HL-60/S4 (cell line): Measurements from ENCODE around the gene EFS.
"Not testable (repeated sequence)": the region's sequence is repeated elsewhere in the genome, so short reads cannot be mapped to it uniquely, and the experiment has no call there.

Source experiments
- in situ Hi-C: fragments of 300-500 bp; cut with MboI; formaldehyde crosslinking; loops from 2 replicates; pipeline ENCODE4 v1.14.3; 2022; ENCODE audit warnings: low sequenced_read_pairs

The EFS gene

DNA sequence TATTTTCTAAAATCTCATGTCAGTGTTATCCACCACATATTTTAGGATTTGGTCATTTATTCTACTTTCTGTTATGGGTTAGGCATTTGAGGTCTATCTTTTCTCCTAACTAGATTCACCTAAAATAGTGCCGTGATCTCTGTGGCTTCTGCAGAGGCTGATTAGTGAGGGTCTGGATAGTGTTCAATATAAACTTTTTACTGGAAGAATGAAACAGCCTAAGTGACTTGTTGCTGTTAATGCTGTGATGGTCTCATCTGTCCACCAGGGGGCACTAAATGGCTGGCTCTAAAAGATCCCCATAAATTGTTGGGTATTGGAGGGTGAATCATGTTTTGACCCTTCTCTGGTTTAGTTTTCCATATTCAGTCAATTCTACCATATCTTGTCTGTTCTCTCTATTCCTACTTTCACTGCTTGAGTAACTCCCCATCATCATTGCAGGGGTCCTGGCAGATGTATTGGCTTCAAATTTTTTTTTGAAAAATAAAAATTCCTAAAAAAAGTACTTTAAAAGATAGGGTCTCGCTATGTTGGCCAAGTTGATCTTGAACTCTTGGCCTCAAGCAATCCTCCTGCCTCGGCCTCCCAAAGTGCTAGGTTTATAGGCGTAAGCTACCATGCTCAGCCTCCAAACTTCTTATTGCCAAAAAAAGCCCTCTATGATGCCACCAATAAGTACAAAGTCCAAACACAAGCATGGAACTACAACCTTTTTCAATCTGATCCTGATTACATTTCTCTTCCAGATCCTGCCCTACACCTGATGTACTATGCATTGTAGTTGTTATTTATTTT is 36.8 kb downstream of the EFS start:
- in situ Hi-C loops = no loop called here

DNA sequence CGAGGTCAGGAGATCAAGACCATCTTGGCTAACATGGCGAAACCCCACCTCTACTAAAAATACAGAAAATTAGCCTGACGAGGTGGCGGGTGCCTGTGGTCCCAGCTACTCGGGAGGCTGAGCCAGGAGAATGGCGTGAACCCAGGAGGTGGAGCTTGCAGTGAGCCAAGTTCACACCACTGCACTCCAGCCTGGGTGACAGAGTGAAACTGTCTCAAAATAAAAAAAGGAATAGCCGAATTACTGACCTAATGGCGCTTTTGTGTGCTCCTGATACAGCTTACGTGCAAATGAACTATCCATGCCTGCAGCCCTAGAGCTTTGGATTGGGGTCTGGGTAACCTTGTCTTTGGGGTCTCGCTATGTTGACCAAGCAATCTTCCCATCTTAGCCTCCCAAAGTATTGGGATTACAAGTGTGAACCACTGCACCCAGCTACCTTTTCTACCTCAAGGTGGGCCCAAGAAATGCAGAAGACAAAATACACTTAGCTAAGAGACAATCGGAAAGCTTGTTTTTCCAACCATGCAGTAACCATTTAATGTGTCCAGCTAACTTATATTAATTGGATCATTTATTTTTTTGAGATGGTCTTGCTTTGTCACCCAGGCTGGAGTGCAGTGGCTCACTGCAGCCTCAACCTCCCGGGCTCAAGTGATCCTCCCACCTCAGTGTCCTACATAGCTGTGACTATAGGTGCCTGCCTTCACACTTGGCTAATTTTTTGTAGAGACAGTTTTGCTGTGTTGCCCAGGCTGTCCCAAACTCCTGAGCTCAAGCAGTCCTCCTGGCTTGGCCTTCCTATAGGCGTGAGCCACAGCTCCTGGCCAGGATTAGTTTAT is 38.3 kb downstream of the EFS start:
- in situ Hi-C loops = no loop called here

DNA sequence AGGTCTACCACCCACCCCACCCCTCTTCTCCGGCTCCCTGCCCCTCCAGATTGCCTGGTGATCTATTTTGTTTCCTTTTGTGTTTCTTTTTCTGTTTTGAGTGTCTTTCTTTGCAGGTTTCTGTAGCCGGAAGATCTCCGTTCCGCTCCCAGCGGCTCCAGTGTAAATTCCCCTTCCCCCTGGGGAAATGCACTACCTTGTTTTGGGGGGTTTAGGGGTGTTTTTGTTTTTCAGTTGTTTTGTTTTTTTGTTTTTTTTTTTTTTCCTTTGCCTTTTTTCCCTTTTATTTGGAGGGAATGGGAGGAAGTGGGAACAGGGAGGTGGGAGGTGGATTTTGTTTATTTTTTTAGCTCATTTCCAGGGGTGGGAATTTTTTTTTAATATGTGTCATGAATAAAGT is 39.2 kb downstream of the EFS start:
- in situ Hi-C loops = not testable (repeated sequence)

DNA sequence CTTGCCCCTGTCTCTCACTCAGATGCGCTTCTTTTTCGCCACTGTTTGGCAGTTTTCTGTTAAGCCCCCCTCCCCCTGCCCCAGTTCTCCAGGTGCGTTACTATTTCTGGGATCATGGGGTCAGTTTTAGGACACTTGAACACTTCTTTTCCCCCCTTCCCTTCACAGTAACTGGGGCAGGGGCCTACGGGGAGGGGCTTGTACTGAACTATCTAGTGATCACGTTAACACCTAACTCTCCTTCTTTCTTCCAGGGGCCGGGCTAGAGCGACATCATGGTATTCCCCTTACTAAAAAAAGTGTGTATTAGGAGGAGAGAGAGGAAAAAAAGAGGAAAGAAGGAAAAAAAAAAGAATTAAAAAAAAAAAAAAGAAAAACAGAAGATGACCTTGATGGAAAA is 40.0 kb downstream of the EFS start:
- in situ Hi-C loops = no loop called here

DNA sequence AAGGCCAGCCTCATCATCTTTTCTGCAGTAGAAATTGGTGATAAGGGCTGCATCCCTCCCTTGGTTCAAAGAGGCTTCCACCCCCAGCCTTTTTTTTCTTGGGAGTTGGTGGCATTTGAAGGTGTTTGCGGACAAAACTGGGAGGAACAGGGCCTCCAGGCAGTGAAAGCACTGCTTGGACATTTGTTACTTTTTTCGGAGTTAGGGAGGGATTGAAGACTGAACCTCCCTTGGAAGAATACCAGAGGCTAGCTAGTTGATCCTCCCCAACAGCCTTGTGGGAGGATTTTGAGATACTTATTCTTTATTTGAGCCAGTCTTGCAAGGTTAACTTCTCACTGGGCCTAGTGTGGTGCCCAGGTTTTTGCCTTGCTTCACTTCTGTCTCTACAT is 40.5 kb downstream of the EFS start:
- in situ Hi-C loops = no loop called here

DNA sequence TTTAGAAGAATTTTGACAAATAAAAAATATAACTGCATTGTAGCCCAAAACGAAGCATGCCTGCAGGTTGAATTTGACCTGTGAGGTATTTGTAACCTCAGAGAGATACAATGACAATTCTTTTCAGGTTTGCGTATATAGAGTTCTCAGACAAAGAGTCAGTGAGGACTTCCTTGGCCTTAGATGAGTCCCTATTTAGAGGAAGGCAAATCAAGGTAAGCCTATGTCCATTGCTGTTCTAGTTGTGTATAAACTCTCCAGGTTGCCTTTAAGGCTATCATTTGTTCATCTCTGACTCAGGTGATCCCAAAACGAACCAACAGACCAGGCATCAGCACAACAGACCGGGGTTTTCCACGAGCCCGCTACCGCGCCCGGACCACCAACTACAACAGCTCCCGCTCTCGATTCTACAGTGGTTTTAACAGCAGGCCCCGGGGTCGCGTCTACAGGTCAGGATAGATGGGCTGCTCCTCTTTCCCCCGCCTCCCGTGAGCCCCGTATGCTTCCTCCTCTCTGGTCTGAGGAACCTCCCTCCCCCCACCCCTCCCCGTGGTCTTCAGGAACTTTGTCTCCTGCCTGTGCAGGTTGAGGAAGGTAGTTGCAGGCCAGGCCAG is 41.0 kb downstream of the EFS start:
- in situ Hi-C loops = no loop called here

DNA sequence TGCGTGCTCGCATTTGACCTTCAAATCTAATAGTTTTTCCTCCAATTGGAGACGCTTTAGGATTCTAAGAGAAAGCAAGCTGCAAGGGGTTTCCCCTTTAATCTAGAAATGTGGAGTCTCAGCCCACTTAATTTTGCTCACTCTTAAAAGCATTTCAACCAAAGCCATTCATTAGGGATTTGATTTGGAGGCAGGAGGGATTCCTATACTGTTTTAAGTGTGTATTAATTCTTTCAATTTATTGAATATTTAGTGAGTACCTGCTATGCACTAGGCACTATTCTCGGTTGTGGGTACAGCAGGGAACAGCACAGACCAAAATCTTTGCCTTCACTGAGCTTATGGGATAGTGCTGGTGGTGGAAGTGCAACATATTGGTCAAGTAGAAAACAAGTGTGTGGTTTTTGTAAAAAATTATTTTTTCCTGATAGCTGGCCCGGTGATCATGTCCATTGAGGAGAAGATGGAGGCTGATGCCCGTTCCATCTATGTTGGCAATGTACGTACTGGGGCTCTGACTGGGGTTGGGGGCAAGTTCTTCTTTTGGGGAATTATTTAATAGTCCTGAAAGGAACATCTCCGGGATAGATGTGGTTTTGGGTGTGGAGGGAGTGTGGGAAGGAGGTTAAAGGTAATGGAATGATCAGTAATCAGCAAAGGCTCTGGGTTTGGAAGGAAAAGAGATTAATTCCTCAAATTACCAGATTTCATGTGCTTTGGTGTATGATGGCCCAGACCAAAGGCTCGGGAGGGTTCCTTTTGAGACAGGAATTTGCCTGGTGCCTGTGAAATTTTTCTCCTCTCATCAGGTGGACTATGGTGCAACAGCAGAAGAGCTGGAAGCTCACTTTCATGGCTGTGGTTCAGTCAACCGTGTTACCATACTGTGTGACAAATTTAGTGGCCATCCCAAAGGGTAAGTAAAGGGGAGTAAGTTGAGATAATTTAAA is 42.1 kb downstream of the EFS start:
- in situ Hi-C loops = no loop called here

DNA sequence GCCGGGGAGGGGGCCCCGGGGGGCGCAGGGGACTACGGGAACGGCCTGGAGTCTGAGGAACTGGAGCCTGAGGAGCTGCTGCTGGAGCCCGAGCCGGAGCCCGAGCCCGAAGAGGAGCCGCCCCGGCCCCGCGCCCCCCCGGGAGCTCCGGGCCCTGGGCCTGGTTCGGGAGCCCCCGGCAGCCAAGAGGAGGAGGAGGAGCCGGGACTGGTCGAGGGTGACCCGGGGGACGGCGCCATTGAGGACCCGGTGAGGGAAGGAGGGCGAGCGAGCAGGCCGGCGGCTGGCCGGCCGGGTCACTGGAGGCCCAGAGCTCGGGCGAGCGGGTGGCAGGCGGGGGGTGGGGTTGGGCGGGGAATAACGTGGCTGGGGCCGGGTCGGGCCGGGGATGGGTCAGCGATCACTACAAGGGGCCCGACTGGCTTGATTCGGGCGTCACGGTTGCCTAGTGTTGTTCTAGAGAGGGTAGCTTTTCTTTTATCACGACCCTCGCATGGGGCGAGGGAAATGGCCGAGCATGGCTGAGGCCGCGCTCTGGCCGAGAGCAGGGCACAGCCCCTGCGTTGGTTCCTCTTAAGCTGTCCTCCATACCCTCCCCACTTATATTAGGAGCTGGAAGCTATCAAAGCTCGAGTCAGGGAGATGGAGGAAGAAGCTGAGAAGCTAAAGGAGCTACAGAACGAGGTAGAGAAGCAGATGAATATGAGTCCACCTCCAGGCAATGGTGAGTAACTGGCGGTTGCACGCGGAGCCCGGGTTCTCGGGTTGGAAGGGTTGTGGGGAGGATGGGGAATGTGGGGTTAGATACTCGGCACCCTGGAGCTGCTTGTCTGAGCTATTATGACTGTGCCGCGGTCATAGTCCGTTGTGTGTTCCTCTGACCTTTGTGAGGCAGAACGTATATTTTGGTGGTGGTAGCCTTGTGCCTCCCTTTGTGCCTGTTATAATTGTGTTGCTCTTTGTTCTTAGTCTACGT is 43.1 kb downstream of the EFS start:
- in situ Hi-C loops = no loop called here

DNA sequence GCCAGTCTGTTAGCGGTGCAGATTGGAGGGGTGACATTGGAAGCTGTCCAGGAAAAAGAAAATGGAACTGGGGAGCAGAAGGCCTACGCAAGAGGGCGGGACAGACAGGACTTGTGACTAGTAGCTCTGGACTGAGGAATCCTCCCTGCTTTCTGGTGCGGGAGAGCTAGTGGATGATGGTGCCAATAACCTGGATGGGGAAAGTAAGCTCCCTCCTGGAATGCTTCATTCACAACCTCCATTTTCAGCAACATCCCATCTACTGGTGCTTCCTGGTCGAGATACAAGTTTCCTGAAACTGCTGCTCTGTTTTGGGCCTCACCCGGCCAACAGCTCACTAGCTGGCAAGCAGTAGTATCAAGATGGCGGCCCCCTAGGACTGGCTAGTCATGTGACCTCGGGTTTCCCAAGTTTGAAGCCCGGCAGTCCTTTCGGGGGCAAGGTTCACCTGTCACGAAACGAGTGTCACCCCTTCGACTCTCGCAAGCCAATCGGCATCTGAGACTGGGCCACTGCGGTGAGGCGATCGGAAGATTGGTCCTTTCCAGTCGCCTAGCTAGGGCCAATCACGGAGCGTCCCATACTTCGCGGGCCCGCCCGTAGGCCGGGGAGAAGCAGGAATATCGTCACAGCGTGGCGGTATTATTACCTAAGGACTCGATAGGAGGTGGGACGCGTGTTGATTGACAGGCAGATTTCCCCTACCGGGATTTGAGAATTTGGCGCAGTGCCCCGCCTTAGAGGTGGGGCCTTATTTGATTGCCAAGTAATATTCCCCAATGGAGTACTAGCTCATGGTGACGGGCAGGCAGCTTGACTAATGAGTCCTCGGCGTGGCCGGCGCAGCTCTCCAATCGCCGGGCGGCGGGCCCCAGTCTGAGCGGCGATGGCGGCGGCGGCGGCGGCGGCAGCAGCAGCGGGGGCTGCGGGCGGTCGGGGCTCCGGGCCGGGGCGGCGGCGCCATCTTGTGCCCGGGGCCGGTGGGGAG is 44.1 kb downstream of the EFS start, which contains the start of gene PABPN1:
PABPN1 (plus strand) TSS at position 874 of the 988 bp plus-strand sequence; CDS start at position 887, 13 bp downstream.
- in situ Hi-C loops = no loop called here

DNA sequence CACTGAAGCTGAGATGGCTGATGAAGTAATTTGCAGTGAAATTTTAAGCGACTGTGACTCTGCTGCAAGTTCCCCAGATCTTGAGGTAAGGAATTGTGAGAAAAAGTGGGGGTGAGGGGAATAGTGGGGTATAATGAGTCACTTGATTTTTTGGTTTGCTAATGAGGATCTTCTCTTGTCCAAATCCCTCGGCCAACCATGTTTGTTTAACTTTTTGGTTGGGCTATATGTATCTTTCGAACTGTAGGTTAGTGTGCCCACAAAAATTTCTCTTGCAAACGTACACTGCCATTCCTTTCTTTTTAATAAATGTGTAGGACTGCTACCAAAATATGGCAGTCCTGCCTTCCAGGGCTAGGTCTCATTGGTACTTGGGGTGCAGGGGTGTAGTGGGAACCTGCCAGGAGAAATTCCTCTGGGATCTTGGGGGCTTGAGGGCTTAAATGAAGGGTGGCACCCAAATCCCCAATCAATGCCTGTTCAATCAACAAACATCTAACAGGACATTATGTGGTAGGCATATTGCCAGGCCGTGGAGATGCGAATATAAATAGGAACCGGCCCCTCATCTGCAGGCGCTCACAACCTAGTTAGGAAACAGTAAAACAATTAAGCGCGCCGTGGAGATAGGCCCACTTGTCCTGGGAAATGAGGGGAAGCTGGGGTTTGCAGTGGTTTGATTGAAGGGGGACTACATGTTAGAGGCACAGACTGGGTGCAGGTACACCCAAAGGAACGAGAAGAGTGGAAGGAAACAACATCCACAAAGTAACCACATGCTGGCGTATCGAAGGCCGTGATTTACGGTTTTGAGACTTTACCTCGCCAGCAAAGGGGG is 45.0 kb downstream of the EFS start:
- in situ Hi-C loops = no loop called here

DNA sequence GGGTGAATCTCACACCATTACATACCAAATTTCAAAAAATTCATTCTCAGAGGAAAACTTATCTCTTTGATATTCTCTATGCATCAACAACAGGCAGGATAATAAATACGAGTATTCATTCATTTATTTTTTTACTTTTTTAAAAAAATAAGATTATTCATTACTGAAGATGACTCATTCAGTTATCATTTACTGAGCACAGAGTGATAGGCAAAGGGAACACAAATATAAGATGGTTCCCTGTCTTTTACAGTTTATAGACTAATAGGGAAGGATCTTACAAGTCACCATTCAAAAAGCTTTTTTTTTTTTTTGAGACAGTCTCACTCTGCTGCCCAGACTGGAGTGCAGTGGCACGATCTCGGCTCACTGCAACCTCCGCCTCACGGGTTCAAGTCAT is 48.7 kb downstream of the EFS start:
- in situ Hi-C loops = no loop called here

DNA sequence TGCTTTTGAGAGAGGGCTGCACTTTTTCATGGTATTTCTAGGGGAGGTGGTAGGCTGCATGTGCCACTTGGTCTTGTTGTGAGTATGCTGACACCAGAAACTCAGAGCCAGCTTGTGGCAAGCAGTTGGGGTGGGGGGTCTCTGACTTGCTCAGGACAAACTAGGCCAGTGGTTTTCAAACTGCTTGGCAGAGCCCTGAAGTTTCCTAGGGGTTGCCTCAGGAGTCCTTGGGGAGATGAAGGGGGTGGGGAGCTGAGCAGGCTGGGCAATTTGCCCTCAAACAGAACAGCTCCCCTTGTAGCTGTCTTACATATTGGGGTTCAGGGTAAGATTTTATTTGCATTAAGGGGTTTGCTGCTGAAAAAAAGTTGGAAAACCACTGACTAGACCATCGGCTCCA is 54.4 kb downstream of the EFS start:
- in situ Hi-C loops = no loop called here

DNA sequence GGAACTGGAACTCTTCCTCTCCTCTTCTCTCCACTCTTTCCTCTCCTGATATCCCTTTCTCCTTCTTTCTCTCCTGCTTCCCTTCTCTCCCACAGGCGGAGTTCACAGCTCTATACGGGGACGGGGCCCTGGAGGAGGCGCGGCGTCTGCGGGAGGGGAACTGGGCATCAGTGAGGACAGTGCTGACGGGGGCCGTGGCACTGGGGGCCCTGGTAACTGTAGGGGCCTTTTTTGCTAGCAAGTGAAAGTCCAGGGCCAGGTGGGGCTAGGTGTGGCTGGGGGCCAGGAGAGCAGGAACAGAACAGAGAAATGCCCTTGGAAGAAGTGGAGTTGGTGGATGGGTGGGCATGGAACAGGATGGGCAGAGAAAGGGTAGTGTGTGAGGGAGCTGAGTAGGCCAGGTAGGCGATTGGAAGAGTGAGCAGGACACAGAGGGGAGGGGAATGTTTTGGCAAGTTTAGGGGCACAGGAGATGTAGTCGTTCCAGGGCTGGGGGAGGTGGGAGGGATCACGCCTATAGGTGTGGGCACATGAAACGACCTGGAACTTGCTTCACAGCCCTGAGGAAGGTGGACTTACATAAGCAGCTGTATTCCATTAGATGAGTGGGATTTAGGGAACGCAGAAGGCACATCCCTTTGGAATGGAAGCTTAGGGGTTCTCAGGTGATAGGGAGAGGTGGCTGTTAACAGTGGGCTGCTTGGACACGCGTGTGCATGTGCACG is 56.1 kb downstream of the EFS start:
- in situ Hi-C loops = no loop called here

DNA sequence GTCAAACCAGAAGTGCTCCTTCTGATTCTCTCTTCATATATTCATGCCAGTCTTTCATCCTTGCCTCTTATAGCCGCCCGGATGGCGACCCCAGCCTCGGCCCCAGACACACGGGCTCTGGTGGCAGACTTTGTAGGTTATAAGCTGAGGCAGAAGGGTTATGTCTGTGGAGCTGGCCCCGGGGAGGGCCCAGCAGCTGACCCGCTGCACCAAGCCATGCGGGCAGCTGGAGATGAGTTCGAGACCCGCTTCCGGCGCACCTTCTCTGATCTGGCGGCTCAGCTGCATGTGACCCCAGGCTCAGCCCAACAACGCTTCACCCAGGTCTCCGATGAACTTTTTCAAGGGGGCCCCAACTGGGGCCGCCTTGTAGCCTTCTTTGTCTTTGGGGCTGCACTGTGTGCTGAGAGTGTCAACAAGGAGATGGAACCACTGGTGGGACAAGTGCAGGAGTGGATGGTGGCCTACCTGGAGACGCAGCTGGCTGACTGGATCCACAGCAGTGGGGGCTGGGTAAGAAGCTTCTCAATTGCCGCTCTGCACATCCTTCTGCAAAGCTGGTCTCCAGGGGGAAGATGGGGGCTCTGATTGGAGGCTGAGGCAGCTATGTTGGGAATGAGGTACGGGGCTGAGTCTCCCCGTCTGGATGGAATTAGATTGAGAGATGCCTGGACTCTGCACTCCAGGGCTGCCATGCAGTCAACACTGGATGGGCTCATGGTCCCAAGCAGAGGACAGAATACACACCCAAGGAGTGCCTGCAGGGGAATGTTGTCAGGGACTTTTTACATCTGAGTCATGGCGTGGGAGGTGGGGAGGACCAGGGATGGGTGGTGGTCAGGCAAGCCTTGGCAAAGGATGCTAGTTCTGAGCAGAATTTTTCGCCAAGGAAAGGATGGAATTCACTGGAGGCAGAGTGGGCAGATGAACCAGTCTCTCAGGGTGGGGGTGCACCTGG is 57.0 kb downstream of the EFS start:
- in situ Hi-C loops = no loop called here

DNA sequence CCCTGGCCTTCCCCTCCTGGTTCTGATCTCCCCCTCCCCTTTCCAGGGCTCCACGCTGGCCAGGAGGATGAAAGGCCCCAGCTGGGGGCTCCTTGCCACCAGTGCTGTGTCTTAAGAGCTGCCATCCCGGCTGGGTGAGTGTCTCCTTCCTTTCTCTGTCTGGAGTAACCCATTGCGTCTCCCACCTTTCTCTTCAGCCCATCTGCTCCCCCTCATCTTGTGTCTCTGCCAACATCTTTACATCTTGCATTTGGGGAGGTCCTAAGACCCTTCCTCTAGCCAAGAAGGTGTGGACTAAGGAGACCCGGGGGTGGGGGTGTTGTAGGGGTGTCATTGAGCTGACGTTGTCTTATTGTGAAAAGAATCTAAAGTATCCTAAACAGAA is 57.8 kb downstream of the EFS start:
- in situ Hi-C loops = no loop called here
